ENCODE data around the gene CHKA. TPM values are rescaled to one million over a fixed set of nuclear protein-coding genes. Genes with fewer than 3 reads are reported as not detected.

The CHKA gene
- total and polyA plus RNA-seq, 2 donors (not counting 3 experiments of a cell fraction or from before 2014, with no cell fraction given): 21.4 to 25.1 TPM

DNA sequence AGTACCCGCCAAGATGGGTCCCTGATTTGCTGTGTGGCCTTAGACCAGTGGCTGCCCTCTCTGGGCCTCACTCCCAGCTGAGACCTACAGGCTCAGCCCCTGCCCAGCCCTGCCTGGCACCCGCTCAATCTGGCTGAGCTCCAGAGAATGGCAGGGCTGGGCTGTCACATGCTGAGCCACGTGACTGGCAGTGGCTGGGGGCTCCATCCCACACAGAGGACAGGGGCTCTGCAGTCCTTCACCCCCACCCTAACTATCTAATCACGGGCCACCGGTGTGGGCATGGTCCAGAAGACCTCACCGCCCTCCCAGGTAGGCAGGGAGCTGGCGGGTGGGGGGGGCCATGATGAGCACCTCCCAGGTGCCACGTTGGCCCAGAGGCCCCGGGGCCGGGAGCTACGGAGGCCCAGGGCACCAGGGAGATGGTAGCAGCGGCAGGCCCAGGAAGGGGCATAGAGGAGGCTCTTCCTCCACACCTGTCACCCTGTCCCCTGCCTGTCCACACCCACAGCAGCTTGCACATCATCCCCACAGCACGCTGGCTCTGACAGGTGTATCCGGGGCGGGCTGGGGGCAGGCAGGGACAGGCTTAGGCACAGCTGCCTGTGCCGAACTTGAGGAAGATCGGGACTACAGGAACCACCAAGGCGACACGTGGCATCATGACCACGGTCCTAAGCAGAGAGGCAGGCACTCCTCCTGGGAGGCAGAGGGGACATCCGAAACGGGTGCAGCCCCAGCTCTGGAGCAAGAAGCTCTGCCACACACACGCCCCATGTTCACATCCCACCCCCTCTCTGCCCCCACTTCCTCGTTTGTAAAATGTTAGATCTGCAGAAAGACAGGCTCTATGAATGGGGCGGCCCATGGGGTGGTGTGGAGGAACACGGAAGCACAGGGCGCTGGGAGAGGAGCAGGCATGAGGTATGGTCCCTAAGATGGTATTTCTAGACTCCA is 112.5 kb downstream of the CHKA start:
- no peak for FAIRE-seq
- Histone ChIP-seq H3K9ac (replicated peaks; ENCODE audit: extremely low read depth, insufficient read depth, low read length) (no peak overlapping the region), H3K4me2 (ENCODE audit: insufficient read depth, low read length) (no peak overlapping the region), H2AFZ (ENCODE audit: low read depth, low read length) (no peak overlapping the region), H3K9me1 (replicated peaks; ENCODE audit: control insufficient read depth, extremely low read depth, insufficient read depth, low read length) (no peaks in the 10 kb centered on the region), H3K27me3 (ENCODE audit: control insufficient read depth in 2 of 2, insufficient read depth in 2 of 2, low read length in 2 of 2) (no peaks in the 10 kb centered on the region), H3K27ac (ENCODE audit: insufficient read depth, low read depth, low read length) (no peak overlapping the region), H3K9me3 (replicated peaks; ENCODE audit: control insufficient read depth, insufficient read depth, low read length) (no peaks in the 10 kb centered on the region), H3K4me3 (replicated peaks in 1 of 3; ENCODE audit: insufficient read depth in 1 of 3, low read depth in 1 of 3, low read length in 3 of 3) (no peak overlapping the region), H3K4me1 (ENCODE audit: control insufficient read depth, extremely low read depth, insufficient read depth, low read length) (peaks cover 7% of the 10 kb centered on the region), H4K20me1 (replicated peaks; ENCODE audit: control insufficient read depth, extremely low read depth, insufficient read depth, low read length) (no peaks in the 10 kb centered on the region), H3K36me3 (ENCODE audit: control insufficient read depth in 2 of 2, extremely low read depth in 1 of 2, insufficient read depth in 2 of 2, low read length in 2 of 2) (no peaks in the 10 kb centered on the region), H3K79me2 (ENCODE audit: control insufficient read depth, insufficient read depth, low read length) (no peaks in the 10 kb centered on the region)
- no peak for DNase-seq (ENCODE audit: low read depth, low spot score)
- dilution Hi-C loops (cut with MboI; ENCODE audit: extremely low pct_ligation_motif_present, low sequenced_read_pairs) (no loop called here), intact Hi-C loops (cut with micrococcal nuclease) (no loop called here)
- no peak for TF ChIP-seq POLR2A (IDR thresholded peaks at IDR 0.05; ENCODE audit: low read depth, low read length)
- POLR2A ChIA-PET: no interaction called here
- no TSS peak for BruUV-seq (replicated peaks)
- CTCF ChIA-PET: interaction anchor here (2.6 kb wide), 1 partner anchor 197 kb away, joined by 12 read pairs; no protein-coding TSS in a partner anchor

DNA sequence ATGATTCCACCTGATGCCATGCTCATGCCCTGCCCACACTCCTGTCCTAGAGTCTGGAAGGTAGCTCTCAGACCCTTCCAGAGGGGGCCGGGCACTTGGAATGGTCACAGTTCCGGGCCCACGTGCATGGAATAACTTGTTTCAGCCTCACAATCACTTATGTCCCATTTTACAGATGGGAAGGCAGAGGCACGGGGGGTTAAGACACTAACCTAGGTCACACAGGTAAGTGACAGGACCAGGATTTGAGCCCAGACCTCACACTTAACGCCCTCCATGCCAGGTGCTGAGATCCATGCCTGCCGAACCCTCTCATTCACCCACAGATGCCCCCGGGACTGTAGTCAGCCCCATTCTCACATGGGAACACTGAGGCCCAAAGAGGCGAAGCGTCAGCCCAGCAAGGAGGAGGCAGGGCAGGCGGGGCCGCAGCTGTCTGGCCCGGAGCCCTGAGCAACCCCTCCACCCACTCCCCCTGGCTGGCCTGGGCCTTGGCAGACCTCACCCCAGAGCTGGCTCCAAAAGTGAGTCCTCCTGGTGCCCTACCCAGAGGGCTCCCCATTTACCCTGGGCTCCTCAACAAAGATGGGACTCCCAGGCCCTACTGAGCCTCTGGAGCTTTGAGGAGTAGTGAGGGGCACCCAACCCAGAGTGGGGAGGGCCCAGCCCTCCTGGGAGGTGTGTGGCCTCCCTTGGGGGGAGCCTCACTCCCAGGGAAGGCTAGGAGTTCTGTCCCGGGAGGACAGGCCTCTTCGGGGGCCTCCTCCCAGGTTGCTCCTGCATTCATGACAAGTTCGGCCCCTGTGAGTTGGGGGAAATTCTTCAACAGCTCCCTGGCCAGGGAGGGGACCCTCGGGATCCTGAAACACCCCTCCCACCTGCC is 113.4 kb downstream of the CHKA start:
- TF ChIP-seq POLR2A (IDR thresholded peaks at IDR 0.05; ENCODE audit: low read depth, low read length) (no peak), FOS (IDR thresholded peaks at IDR 0.05; ENCODE audit: borderline replicate concordance, insufficient read depth, low read length) (no peak)
- DNase-seq (ENCODE audit: low read depth, low spot score): no peak
- Histone ChIP-seq H3K27me3 (ENCODE audit: control insufficient read depth in 2 of 2, insufficient read depth in 2 of 2, low read length in 2 of 2) (no peaks in the 10 kb centered on the region), H3K79me2 (ENCODE audit: control insufficient read depth, insufficient read depth, low read length) (no peaks in the 10 kb centered on the region), H3K9me1 (replicated peaks; ENCODE audit: control insufficient read depth, extremely low read depth, insufficient read depth, low read length) (no peaks in the 10 kb centered on the region), H3K9me3 (replicated peaks; ENCODE audit: control insufficient read depth, insufficient read depth, low read length) (no peaks in the 10 kb centered on the region), H3K9ac (replicated peaks; ENCODE audit: extremely low read depth, insufficient read depth, low read length) (no peak overlapping the region), H3K4me2 (ENCODE audit: insufficient read depth, low read length) (no peak overlapping the region), H3K4me3 (replicated peaks in 1 of 3; ENCODE audit: insufficient read depth in 1 of 3, low read depth in 1 of 3, low read length in 3 of 3) (no peak overlapping the region), H3K4me1 (ENCODE audit: control insufficient read depth, extremely low read depth, insufficient read depth, low read length) (peaks cover 7% of the 10 kb centered on the region), H2AFZ (ENCODE audit: low read depth, low read length) (no peak overlapping the region), H3K27ac (ENCODE audit: insufficient read depth, low read depth, low read length) (no peak overlapping the region), H3K36me3 (ENCODE audit: control insufficient read depth in 2 of 2, extremely low read depth in 1 of 2, insufficient read depth in 2 of 2, low read length in 2 of 2) (no peaks in the 10 kb centered on the region), H4K20me1 (replicated peaks; ENCODE audit: control insufficient read depth, extremely low read depth, insufficient read depth, low read length) (no peaks in the 10 kb centered on the region)
- ChIA-PET POLR2A (no interaction called here), CTCF (no interaction called here)
- FAIRE-seq: no peak
- intact Hi-C loops (cut with micrococcal nuclease): no loop called here
- dilution Hi-C loops (cut with MboI; ENCODE audit: extremely low pct_ligation_motif_present, low sequenced_read_pairs): no loop called here
- BruUV-seq (replicated peaks): no TSS peak

All from endothelial cell of umbilical vein (primary cell).